ENCODE results near the gene TTC9B.
"Not testable (repeated sequence)": the region's sequence is repeated elsewhere in the genome, so short reads cannot be mapped to it uniquely, and the experiment has no call there.

TTC9B gene

DNA sequence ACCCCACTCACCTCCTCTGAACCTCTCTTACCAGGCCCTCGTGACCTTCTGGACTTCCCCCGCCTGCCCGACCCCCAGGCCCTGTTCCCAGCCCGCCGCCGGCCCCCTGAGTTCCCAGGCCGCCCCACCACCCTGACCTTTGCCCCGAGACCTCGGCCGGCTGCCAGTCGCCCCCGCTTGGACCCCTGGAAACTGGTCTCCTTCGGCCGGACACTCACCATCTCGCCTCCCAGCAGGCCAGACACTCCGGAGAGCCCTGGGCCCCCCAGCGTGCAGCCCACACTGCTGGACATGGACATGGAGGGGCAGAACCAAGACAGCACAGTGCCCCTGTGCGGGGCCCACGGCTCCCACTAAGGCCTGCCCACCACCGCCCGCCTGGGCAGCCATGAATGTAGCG, 3.2 kb downstream of the TTC9B start:
- no peak for DNase-seq (ENCODE audit: low spot score)

DNA sequence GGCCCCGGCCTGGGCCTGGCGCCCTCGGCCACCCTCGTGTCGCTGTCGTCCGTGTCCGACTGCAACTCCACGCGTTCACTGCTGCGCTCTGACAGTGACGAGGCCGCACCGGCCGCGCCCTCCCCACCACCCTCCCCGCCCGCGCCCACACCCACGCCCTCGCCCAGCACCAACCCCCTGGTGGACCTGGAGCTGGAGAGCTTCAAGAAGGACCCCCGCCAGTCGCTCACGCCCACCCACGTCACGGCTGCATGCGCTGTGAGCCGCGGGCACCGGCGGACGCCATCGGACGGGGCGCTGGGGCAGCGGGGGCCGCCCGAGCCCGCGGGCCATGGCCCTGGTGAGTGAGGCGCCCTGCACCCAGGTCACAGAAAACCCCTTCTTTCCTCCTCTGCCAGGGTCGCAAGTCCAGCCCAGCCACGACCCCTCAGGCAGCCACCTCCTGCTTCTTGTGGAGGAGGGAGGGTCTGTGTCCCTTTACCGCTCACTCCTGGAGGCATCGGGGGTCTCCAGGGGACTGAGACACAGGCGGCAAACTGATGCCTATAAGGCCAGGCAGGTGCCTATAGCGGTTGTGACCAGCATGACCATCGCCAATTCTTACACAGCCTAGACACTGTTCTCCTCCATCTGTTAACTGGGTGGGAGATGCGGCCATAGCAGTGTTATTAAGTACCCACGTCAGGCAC, 4.2 kb downstream of the TTC9B start:
- no peak for DNase-seq (ENCODE audit: low spot score)

DNA sequence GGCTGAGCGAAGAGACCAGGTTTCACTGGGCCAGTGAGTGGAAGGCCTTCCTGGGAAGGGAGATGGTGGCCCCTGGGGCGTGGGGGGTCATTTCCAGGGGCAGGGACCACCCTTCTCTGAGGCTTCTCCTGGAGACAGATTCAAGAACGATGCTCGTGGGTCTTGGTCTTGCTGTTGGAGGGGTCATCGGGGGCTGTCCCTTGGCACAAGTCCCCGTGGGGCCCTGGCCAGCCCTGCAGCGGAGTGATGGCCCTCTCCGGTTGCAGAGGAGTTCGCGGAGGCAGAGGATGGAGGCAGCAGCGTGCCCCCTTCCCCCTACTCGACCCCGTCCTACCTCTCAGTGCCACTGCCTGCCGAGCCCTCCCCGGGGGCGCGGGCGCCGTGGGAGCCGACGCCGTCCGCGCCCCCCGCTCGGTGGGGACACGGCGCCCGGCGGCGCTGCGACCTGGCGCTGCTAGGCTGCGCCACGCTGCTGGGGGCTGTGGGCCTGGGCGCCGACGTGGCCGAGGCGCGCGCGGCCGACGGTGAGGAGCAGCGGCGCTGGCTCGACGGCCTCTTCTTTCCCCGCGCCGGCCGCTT, 4.8 kb downstream of the TTC9B start:
- no peak for DNase-seq (ENCODE audit: low spot score)

DNA sequence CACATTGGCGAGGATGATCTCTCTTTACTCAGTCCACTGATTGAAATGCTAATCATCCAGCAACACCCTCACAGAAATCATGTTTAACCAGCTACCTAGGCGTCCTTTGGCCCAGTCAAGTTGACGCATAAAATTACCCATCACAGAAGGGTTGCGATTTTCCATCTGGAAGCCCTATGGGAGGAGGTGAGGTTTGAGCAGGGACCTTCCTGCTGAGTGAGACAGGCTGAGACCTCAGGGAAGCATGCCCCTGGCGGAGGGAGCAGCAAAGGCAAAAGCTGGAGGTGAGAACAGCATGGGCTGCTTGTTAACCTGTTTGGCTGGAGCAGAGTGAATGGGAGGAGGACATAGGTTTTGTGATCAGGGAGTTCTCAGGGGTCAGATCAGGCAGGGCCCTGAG, 7.3 kb downstream of the TTC9B start:
- DNase-seq (ENCODE audit: low spot score): no peak

DNA sequence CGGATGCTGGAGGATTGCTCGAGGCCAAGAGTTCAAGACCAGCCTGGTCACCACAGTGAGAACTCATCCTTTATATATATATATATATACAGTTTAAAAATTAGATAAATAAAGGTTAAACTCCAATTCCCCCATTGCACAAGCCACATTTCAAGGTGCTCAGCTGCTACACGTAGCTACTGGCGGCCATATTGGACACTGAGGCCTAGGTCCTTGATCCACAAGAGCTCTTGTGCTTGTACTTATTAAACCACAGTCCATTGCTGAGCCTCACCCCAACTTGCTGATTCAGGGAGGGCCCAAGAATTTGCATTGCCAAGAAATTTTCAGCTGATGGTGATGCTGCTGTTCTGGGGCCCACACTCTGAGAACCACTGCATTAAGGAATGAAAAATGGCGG, 9.6 kb downstream of the TTC9B start:
- DNase-seq (ENCODE audit: low spot score): no peak

DNA sequence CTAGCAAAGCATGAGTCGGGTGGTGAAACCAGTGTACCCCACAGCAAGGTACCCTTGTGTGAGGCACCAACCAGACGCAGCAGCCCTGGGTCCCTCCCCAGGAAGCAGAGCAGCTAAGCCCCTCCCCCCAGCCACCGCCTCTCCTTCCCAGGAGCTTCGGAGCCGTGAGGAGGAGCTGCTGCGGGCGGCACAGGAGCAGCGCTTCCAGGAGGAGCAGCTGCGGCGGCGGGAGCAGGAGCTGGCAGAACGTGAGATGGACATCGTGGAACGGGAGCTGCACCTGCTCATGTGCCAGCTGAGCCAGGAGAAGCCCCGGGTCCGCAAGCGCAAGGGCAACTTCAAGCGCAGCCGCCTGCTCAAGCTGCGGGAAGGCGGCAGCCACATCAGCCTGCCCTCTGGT, 12.4 kb downstream of the TTC9B start:
- DNase-seq (ENCODE audit: low spot score): no peak

DNA sequence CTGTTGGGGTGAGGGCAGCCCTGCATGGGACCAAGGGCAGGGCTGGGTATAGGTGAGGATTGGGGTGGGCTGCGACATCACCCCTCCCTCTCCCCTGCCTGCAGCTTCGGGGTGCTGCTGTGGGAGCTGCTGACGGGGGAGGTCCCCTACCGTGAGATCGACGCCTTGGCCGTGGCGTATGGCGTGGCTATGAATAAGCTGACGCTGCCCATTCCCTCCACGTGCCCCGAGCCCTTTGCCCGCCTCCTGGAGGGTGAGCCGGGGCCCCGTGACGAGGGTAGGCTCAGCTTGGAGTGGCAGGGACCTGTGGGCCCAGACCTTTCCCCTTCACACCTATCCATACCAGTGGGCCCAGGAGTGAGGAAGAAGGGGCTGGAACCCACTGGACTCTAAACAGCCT, 13.8 kb downstream of the TTC9B start:
- DNase-seq (ENCODE audit: low spot score): no peak

DNA sequence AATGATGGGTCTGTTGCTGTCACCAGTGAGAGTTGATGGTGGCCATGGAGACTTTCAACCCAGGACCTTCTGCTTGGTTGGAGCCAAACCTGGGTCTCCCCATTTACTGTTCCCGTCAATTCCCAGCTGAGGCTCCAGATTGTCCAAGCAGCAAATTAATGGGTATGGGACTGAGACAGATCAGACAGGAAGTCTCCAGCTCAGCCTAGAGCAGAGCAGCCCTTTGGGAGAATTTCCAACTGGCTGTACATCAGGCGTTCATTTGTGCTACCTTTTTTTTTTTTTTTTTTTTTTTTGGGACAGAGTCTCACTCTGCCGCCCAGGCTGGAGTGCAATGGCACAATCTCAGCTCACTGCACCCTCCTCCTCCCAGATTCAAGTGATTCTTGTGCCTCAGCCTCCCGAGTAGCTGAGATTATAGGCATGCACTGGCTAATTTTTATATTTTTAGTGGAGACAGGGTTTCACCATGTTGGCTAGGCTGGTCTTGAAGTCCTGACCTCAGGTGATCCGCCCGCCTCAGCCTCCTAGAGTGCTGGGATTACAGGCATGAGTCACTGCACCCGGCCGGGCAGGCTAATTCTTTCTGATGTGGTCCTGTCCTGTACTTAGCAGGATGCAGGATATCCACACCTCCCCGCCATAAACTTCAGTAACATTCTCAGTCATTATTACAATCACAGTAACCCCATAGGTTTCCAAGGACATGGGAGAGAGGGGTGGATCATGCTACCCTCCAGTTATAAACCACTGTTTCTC, 17.7 kb downstream of the TTC9B start:
- DNase-seq (ENCODE audit: low spot score): no peak

DNA sequence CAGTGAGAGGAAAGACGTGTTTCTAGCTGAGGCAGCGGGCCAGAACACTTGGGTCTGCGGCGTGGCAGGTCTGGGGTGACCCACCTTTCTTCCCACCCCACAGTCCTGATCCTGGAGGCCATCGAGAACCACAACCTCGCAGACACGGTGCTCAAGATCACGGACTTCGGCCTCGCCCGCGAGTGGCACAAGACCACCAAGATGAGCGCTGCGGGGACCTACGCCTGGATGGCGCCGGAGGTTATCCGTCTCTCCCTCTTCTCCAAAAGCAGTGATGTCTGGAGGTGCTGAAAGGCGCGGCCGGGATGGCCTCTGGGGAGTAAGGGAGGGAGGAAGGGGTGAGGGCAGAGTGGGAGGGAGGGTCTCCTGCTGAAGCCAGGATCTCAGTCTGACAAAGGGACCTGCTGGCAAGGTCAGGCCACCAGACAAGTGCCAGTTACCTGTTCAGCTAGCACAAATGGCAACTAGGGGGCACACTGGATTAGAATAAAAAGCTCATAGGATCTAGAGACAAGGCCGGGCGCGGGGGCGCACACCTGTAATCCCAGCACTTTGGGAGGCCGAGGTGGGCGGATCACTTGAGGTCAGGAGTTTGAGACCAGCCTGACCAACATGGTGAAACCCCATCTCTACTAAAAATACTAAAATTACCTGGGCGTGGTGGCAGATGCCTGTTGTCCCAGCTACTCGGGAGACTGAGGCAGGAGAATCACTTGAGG, 19.8 kb downstream of the TTC9B start:
- DNase-seq (ENCODE audit: low spot score): no peak

DNA sequence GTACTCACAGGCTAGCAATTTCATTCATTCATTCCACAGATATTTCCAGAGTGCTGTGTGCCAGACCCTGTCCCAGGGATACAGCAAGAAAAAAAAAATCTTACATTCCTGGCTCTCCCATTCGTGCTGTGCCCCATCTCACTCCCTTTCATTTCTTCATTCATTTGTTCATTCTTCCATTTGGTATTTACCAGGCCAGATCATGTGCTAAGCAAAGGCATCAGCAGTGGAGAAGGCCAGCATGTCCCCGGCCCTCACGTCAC, 24.7 kb downstream of the TTC9B start:
- DNase-seq (ENCODE audit: low spot score): no peak

DNA sequence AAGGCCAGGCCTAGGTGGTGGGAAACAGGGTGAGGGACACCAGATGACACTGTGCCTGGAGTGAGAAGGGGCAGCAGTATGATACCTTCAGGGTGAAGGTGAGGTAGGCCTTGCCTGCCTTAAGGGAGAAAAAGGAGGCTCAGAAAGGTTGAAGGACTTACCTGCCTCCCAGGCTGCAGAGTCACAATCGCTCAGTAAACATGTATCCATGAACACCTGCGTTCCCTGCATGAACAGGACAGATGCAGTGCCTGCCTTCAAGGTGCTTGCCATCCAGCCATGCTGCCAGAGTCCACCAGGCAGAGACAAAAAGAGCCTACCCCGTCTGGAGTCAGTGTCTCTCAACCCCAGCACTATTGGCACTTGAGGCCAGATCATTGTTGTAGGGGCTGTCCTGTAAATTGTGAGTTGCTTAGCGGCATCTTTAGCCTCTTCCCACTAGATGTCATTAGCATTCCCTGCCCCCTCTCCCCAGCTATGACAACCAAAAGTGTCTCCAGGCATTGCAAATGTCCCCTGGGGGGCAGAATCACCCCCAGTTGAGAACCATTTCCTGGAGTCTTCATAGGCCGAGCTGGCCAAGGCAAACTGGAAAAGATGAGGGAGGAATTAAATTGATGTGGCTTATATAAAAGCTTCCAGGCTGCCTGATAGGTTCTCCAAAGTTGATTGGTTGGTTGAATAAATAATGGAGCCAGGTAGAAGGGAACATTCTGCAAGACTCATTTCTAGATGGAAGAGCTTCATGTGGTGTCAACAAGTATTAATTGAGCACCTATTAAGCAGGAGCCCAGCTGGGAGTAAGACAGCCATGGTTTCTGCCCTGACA, 25.2 kb downstream of the TTC9B start:
- DNase-seq (ENCODE audit: low spot score): no peak

DNA sequence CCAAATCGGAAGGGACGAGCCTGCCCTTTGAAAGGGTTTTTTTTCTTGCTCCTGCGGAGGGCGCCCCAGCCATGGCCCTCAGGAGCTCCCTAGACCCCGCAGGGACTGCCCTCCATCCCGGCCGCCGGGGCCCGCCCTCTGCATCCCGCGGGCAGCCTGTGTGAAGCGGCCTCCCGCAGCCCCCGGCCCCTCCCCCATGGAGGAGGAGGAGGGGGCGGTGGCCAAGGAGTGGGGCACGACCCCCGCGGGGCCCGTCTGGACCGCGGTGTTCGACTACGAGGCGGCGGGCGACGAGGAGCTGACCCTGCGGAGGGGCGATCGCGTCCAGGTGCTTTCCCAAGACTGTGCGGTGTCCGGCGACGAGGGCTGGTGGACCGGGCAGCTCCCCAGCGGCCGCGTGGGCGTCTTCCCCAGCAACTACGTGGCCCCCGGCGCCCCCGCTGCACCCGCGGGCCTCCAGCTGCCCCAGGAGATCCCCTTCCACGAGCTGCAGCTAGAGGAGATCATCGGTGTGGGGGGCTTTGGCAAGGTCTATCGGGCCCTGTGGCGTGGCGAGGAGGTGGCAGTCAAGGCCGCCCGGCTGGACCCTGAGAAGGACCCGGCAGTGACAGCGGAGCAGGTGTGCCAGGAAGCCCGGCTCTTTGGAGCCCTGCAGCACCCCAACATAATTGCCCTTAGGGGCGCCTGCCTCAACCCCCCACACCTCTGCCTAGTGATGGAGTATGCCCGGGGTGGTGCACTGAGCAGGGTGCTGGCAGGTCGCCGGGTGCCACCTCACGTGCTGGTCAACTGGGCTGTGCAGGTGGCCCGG, 26.1 kb downstream of the TTC9B start:
- DNase-seq (ENCODE audit: low spot score): no peak

DNA sequence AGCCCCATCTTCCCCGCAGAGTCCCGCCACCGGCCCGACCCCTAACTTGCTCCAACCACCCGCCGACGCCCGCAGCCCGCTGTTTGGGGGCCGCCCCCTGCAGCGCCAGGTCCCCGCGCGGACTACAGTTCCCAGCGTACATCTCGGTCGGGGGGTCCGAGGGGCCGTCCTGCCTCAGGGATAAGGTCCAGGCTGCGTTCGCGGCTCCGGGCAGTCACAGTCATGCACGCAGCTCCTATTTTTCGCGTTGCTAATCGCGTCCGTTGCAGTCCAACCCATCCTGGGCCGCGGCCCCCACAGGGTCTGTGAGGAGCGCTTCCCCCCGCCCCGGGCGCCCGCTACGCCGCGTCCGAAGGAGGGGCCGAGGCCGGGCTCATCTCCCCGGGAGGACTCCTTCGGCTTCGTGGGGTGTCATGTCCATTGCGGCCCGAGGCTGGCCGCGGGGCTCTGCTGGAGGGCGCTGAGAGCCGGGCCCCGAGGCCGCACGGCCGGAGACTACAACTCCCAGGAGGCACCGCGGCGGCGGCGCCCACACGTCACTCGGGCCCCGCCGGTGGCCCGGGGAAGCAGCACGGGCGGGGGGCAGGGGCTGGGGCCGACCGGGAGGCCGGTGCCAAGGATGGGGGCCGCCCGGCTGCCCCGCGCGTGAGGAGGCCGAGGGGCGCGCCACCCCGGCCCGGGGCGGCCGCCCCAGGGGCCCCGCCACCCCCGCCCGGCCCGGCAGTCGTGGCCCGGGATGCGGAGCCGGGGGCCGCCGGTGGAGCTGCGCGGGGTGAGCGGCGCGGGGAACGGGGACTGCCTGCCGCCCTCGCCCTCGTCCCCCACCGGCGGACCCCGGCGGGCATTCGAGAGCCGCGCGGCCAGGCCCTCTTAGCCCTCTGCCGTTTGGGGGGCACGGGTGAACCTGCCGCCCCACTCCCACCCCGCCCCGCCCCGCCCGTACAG, 27.0 kb downstream of the TTC9B start, which contains the start of gene MAP3K10:
MAP3K10 (plus strand) TSS at position 536 of the 945 bp plus-strand sequence. CDS start 606 bp downstream, outside the sequence.
- peak; percentile 76 for DNase-seq (ENCODE audit: low spot score)

DNA sequence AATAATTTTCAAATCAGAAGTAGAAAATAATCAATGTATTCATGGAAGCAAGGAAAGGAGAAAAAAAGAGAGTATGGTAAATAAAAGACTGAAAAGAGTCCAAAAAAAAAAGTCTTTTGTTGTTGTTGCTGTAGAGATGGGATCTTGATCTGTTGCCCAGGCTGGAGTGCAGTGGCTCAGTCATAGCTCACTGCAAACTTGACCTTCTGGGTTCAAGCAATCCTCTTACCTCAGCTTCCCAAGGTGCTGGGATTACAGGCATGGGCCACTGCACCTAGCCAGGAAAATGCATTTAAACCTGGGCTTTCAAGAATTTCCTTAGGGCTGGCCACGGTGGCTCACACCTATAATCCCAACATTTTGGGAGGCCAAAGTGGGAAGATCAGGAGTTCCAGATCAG, 33.9 kb downstream of the TTC9B start:
- no peak for DNase-seq (ENCODE audit: low spot score)

DNA sequence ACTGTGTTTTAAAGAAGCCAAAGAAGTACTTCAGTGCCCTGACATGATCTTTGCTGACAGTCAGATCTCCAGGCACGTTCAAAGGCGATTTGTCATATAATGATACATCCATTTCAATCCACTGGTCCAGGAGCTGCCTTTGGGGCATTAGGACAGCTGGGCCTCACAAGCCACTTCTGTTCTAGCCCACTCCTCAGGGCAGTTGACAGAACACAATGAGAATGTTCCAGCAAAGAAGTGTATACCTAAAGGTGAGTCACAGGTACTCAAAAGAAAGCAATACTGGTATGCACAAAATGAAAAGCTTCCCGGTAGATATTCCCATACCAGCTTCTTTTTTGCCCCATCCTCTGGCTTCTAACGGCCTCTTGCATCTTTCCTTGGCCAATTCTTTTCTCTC, 39.4 kb downstream of the TTC9B start:
- no peak for DNase-seq (ENCODE audit: low spot score)

DNA sequence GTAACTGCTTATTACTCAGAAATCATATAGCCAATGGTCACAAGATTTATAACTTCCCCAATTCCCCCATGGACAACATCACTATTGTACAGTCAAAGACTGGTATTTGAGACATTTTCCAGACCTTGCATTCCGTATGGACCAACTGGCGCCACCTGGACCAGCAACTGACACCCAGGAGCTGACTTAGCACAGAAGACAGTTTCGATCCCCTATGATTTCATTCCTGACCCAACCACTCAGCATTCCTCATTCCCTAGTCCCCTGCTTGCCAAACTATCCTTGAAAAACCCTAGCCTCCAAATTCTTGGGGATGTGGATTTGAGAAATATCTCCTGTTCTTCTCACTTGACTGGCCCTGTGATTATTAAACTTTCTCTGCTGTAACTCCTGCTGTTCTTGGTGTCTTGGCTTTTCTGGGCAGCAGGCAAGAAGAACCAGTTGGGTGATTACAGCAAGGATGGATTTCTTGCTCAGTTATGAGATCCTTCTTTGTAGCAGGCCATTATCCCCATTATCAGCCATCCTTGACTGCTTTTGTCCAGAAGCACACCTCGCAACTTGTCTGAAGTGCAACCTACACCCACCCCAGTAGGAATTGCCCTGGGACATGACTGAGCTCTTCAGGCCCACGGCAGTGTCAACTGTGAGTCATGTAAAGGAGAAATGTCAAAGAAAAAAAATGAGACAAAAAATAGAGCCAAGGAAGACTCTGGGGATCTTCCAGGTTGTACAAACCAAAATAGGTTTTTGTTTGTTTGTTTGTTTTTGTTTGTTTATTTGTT, 40.7 kb downstream of the TTC9B start:
- DNase-seq (ENCODE audit: low spot score): no peak

DNA sequence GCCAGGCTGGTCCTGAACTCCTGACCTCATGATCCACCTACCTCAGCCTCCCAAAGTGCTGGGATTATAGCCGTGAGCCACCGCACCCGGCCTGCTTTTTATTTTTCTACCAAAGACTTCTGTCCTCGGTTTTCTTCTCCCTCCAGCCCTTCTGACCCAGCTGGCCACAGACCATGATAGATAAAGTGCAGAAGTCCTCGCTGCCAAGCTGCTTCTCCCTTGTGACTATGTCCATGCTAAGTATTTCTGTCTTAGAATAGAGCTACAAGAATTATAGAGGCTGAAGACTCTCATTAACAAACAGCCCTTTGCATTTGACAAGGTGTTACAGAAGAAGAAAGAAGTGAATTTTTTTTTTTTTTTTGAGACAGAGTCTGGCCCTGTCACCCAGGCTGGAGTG, 42.4 kb downstream of the TTC9B start:
- no peak for DNase-seq (ENCODE audit: low spot score)

DNA sequence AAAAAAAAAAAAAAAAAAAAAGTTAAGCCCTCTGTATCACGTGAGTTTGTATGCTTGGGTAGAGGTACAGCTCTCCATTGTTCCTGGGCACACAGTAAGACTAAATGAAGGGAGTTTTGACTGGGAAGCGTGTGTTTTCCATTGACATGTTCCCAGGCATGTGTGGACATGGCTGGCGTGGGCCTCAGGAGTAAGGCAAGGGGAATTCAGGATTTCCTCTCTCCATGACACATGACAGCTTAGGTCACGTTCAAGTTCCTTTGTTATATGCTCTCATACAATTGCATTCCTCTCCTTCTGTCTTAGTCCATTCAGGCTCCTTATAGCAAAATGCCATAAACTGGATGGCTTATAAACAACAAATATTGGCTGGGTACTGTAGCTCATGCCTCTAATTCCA, 44.1 kb downstream of the TTC9B start:
- DNase-seq (ENCODE audit: low spot score): no peak

DNA sequence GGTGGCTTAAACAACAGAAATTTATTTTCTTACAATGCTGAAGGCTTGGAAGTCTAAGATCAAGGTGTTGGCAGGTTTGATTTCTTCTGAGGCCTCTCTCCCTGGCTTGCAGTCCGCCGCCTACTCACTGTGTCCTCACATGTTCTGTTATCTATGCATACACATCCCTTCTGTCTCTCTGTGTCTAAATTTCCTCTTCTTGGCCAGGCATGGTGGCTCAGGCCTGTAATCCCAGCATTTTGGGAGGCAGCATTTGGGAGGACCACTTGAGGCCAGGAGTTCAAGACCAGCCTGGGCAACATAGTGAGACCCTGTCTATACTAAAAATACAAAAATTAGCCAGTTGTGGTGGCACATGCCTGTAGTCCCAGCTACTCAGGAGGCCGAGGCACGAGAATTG, 46.9 kb downstream of the TTC9B start:
- not testable (repeated sequence) for DNase-seq (ENCODE audit: low spot score)

Data from LoVo (cell line).